H1 (cell line): Measurements from ENCODE around the gene SGCD. TPM values are rescaled to one million over a fixed set of nuclear protein-coding genes. Genes with fewer than 3 reads are reported as not detected.

Source experiments
- CTCF ChIA-PET: fragments of 300-600 bp; sonication (Branson Sonifier 250); formaldehyde crosslinking; loops from one replicate; lab custom pipeline; 2021; ENCODE audit not compliant: partially characterized antibody; lab: Charles Lee
- POLR2A ChIA-PET: fragments of 300-600 bp; sonication (Branson Sonifier 250); formaldehyde crosslinking; loops from one replicate; lab custom pipeline; 2021; ENCODE audit warnings: inconsistent platforms; ENCODE audit not compliant: partially characterized antibody; lab: Charles Lee
- DNase-seq, 2 experiments: peaks; one replicate each; pipeline versions ENCODE4 v3.0.0 to v3.0.0-alpha.2; 2010 to 2022; ENCODE audit warnings: low spot score in 2 of 2, low read depth in 1 of 2, mixed read lengths in 1 of 2
- FAIRE-seq: peaks from 2 replicates; lab custom pipeline; 2011; peaks lifted over from hg19 to GRCh38; lab: Jason Lieb, UNC
- H2AFZ ChIP-seq: 2 replicates; pipeline ENCODE4 v1.8.1; 2012; ENCODE audit warnings: low read length, inconsistent platforms
- H2AK5ac ChIP-seq: 2 replicates; pipeline ENCODE4 v1.6.1; 2013; ENCODE audit warnings: low read depth, low read length
- H2BK120ac ChIP-seq: replicated peaks from 2 replicates; pipeline ENCODE3; 2013; ENCODE audit warnings: low read depth, low read length, inconsistent platforms
- H2BK12ac ChIP-seq: 2 replicates; pipeline ENCODE4 v1.6.1; 2013; ENCODE audit warnings: low read depth, low read length
- H2BK15ac ChIP-seq: 2 replicates; pipeline ENCODE4 v1.6.1; 2013; ENCODE audit warnings: low read length
- H2BK20ac ChIP-seq: 2 replicates; pipeline ENCODE4 v1.6.1; 2013; ENCODE audit warnings: low read length
- H2BK5ac ChIP-seq: 2 replicates; pipeline ENCODE4 v1.6.1; 2013; ENCODE audit warnings: low read depth, low read length
- H3K14ac ChIP-seq: 2 replicates; pipeline ENCODE4 v1.6.1; 2013; ENCODE audit warnings: inconsistent platforms; ENCODE audit not compliant: insufficient read length
- H3K18ac ChIP-seq: 2 replicates; pipeline ENCODE4 v1.6.1; 2013; ENCODE audit warnings: low read length; ENCODE audit errors: extremely low read depth
- H3K23ac ChIP-seq: 2 replicates; pipeline ENCODE4 v1.6.1; 2013; ENCODE audit warnings: inconsistent platforms; ENCODE audit not compliant: insufficient read length
- H3K23me2 ChIP-seq: 2 replicates; pipeline ENCODE4 v1.6.1; 2013; ENCODE audit warnings: low read depth, low read length
- H3K27ac ChIP-seq: 2 replicates; pipeline ENCODE4 v1.6.1; 2011; ENCODE audit warnings: low read depth, low read length, inconsistent platforms
- H3K27me3 ChIP-seq, 4 experiments: replicated peaks in 1 of 4; 1 replicate in 1 of 4; 2 replicates in 3 of 4; pipeline versions ENCODE4 v1.6.1 to v1.8.1; 2011 to 2013; ENCODE audit warnings: low read length in 3 of 4, mild to moderate bottlenecking in 3 of 4, inconsistent platforms in 2 of 4, mixed read lengths in 2 of 4, moderate library complexity in 1 of 4; ENCODE audit not compliant: control insufficient read depth in 3 of 4, insufficient read depth in 3 of 4; ENCODE audit errors: extremely low read depth in 1 of 4
- H3K36me3 ChIP-seq, 4 experiments: 2 replicates each; pipeline versions ENCODE4 v1.6.1 to v1.8.1; 2011 to 2013; ENCODE audit warnings: mild to moderate bottlenecking in 4 of 4, low read length in 3 of 4, moderate library complexity in 2 of 4, control low read depth in 1 of 4, inconsistent platforms in 1 of 4; ENCODE audit not compliant: insufficient read depth in 4 of 4, control insufficient read depth in 2 of 4
- H3K4ac ChIP-seq: replicated peaks from 2 replicates; pipeline ENCODE3; 2013; ENCODE audit warnings: low read length, low read depth, mixed read lengths, inconsistent platforms; ENCODE audit not compliant: insufficient read length
- H3K4me1 ChIP-seq, 4 experiments: replicated peaks in 1 of 4; 1 replicate in 1 of 4; 2 replicates in 3 of 4; pipeline versions ENCODE4 v1.6.1 to v1.8.1; 2011 to 2013; ENCODE audit warnings: low read length in 3 of 4, inconsistent platforms in 2 of 4, mixed read lengths in 1 of 4; ENCODE audit not compliant: insufficient read depth in 4 of 4, control insufficient read depth in 3 of 4
- H3K4me2 ChIP-seq, 2 experiments: 2 replicates each; pipeline versions ENCODE4 v1.6.1 to v1.8.1; 2011 to 2013; ENCODE audit warnings: low read depth in 2 of 2, low read length in 2 of 2, control low read depth in 1 of 2, inconsistent platforms in 1 of 2, mild to moderate bottlenecking in 1 of 2; ENCODE audit not compliant: insufficient read depth in 1 of 2
- H3K4me3 ChIP-seq, 4 experiments: fragments of 200-600, 300-600 bp in 1 of 4; sonication (generic), shearing (Covaris generic), sonication (Bioruptor Twin) in 1 of 4; 2 replicates each; pipeline versions ENCODE4 v1.5.1 to v1.8.1; 2011 to 2016; ENCODE audit warnings: low read length in 4 of 4, low read depth in 3 of 4, control low read depth in 2 of 4, inconsistent platforms in 2 of 4, mild to moderate bottlenecking in 2 of 4, mixed read lengths in 1 of 4, moderate library complexity in 1 of 4; ENCODE audit not compliant: insufficient read depth in 2 of 4; ENCODE audit errors: extremely low read depth in 1 of 4
- H3K56ac ChIP-seq: replicated peaks from 2 replicates; pipeline ENCODE3; 2013; ENCODE audit warnings: low read depth, mild to moderate bottlenecking, mixed read lengths, low read length, inconsistent platforms; ENCODE audit not compliant: insufficient read length
- H3K79me1 ChIP-seq: 2 replicates; pipeline ENCODE4 v1.6.1; 2013; ENCODE audit warnings: low read depth, low read length, control low read depth
- H3K79me2 ChIP-seq, 2 experiments: 2 replicates each; pipeline versions ENCODE4 v1.6.1 to v1.8.1; 2012 to 2013; ENCODE audit warnings: low read length in 2 of 2, mild to moderate bottlenecking in 2 of 2, inconsistent platforms in 1 of 2; ENCODE audit not compliant: insufficient read depth in 2 of 2, control insufficient read depth in 1 of 2
- H3K9ac ChIP-seq, 4 experiments: replicated peaks in 1 of 4; 1 replicate in 1 of 4; 2 replicates in 3 of 4; pipeline versions ENCODE4 v1.6.1 to v1.8.1; 2011 to 2013; ENCODE audit warnings: low read depth in 3 of 4, low read length in 3 of 4, control low read depth in 2 of 4, mild to moderate bottlenecking in 2 of 4, moderate library complexity in 2 of 4, inconsistent platforms in 1 of 4; ENCODE audit errors: extremely low read depth in 1 of 4
- H3K9me3 ChIP-seq, 2 experiments: 2 replicates each; pipeline versions ENCODE4 v1.6.1 to v1.8.1; 2012 to 2013; ENCODE audit warnings: mild to moderate bottlenecking in 2 of 2, moderate library complexity in 2 of 2, control low read depth in 1 of 2, inconsistent platforms in 1 of 2, low read depth in 1 of 2, low read length in 1 of 2, mixed read lengths in 1 of 2; ENCODE audit not compliant: insufficient read depth in 2 of 2
- H4K20me1 ChIP-seq, 2 experiments: replicated peaks in 1 of 2; 2 replicates each; pipeline versions ENCODE3 to v1.8.1; 2011 to 2013; ENCODE audit warnings: inconsistent platforms in 2 of 2, low read length in 2 of 2, mild to moderate bottlenecking in 1 of 2; ENCODE audit not compliant: insufficient read depth in 2 of 2, control insufficient read depth in 1 of 2
- H4K5ac ChIP-seq: 2 replicates; pipeline ENCODE4 v1.6.1; 2013; ENCODE audit warnings: low read length, low read depth, mixed read lengths, inconsistent platforms; ENCODE audit not compliant: insufficient read length
- H4K8ac ChIP-seq: 2 replicates; pipeline ENCODE4 v1.8.0; 2013; ENCODE audit warnings: mild to moderate bottlenecking, moderate library complexity, low read length, inconsistent platforms; ENCODE audit not compliant: insufficient read depth; ENCODE audit errors: extremely low read depth
- H4K91ac ChIP-seq: replicated peaks from 2 replicates; pipeline ENCODE3; 2013; ENCODE audit warnings: low read length, mixed read lengths, inconsistent platforms; ENCODE audit not compliant: insufficient read length
- CTCF ChIP-seq, 3 experiments: IDR thresholded peaks; 1 replicate in 2 of 3; 2 replicates in 1 of 3; pipeline versions ENCODE4 v1.5.1 to v1.6.1; 2011; ENCODE audit warnings: low read length in 3 of 3, mild to moderate bottlenecking in 3 of 3, inconsistent platforms in 2 of 3, low read depth in 1 of 3, moderate library complexity in 1 of 3; ENCODE audit not compliant: insufficient read depth in 1 of 3; ENCODE audit errors: control extremely low read depth in 1 of 3
- RNF2 ChIP-seq: fragments of 200-900, 300-1000 bp; sonication (generic); IDR thresholded peaks from 2 replicates; pipeline ENCODE4 v1.7.1; 2016; ENCODE audit warnings: borderline replicate concordance, low read depth, mild to moderate bottlenecking, antibody characterized with exemption, low read length; ENCODE audit not compliant: poor library complexity, severe bottlenecking; ENCODE audit errors: missing control alignments
- SAP30 ChIP-seq: fragments of 300-600 bp; sonication (generic); IDR thresholded peaks from 2 replicates; pipeline ENCODE4 v1.7.1; 2012; ENCODE audit warnings: low read length, moderate library complexity, mild to moderate bottlenecking, inconsistent platforms; ENCODE audit not compliant: insufficient read depth, insufficient replicate concordance
- USF2 ChIP-seq: IDR thresholded peaks from 2 replicates; pipeline ENCODE4 v1.6.1; 2011; ENCODE audit warnings: low read length, improper control_type of control experiment
- WGBS, 2 experiments: shearing (Covaris generic) in 1 of 2; methylation state at CpG; one replicate each; pipeline versions ENCODE4 v1.1.6 to v1.1.7; 2013 to 2015; ENCODE audit warnings: low lambda C conversion rate in 2 of 2, mixed read lengths in 2 of 2, inconsistent platforms in 1 of 2, low coverage in 1 of 2, missing lambda C conversion rate in 1 of 2; ENCODE audit not compliant: insufficient replicate concordance in 2 of 2, insufficient coverage in 1 of 2, insufficient read length in 1 of 2; ENCODE audit errors: extremely low coverage in 1 of 2, missing lambda C conversion rate in 1 of 2; 5-methylcytosine and 5-hydroxymethylcytosine counted together
- polyA plus RNA-seq, 7 experiments: library from polyadenylated mRNA; depleted of rRNA in 3 of 7; stranded (reverse) in 5 of 7; unstranded in 2 of 7; fragments of >200 nt in 5 of 7; fragments of 200-250 nt in 2 of 7; gene quantifications; 1 replicate in 5 of 7; 2 replicates in 1 of 7; 4 replicates in 1 of 7; pipeline versions ENCODE4 v1.2.1 to v1.2.3, GENCODE V29; 2011 to 2013; ENCODE audit warnings: missing spikeins in 2 of 7, mixed read lengths in 2 of 7
- total RNA-seq: library from RNA; stranded (reverse); fragmentation: NEBNext Ultra II Directional; extraction: Animal tissue kit (Norgen Biotek cat#: 25700); gene quantifications from 2 replicates; pipeline ENCODE4 v1.2.1, GENCODE V29; 2021

Gene SGCD
- total and polyA plus RNA-seq, 2 of the 8 experiments (the other 6 are each of a cell fraction or from before 2014, with no cell fraction given), result 0.04 to 0.08 TPM

- Histone ChIP-seq H3K18ac (no peak overlapping the region), H3K27me3 (no peaks in the 10 kb centered on the region), H2BK120ac (no peak overlapping the region), H3K4me2 (no peak overlapping the region), H3K23ac (no peak overlapping the region), H3K79me2 (no peaks in the 10 kb centered on the region), H3K4me3 (no peak overlapping the region), H2BK20ac (no peak overlapping the region), H3K14ac (no peak overlapping the region), H3K79me1 (no peaks in the 10 kb centered on the region), H4K8ac (no peak overlapping the region), H3K9me3 (no peaks in the 10 kb centered on the region), H3K27ac (no peak overlapping the region), H3K36me3 (no peaks in the 10 kb centered on the region), H2AFZ (no peak overlapping the region), H2BK15ac (no peak overlapping the region), H4K20me1 (no peaks in the 10 kb centered on the region), H2AK5ac (no peak overlapping the region), H4K5ac (no peak overlapping the region), H3K23me2 (no peaks in the 10 kb centered on the region), H3K9ac (no peak overlapping the region), H3K56ac (no peak overlapping the region), H2BK5ac (no peak overlapping the region), H4K91ac (no peak overlapping the region), H3K4ac (no peak overlapping the region), H2BK12ac (no peak overlapping the region), H3K4me1 (no peaks in the 10 kb centered on the region)
- ChIA-PET CTCF (interaction anchor here (0.6 to 1.8 kb wide), 3 partner anchors 9 to 800 kb away, joined by 3 to 5 read pairs (median 4); no protein-coding TSS in a partner anchor), POLR2A (no interaction called here)
- 44% methylated on average over 2 of the region's 2 CpGs; no CpG with 5 or more reads in 1 of the 2 experiments for whole genome bisulfite sequencing, 2 experiments
- FAIRE-seq (no peak), DNase-seq (no peak)
- no peak for TF ChIP-seq RNF2
- no peak for TF ChIP-seq USF2
- TF ChIP-seq SAP30, result no peak
- TF ChIP-seq CTCF (IDR thresholded peaks at IDR 0.05; ENCODE audit: control extremely low read depth in 1 of 3, insufficient read depth in 1 of 3, low read depth in 1 of 3, low read length in 3 of 3), result no peak
Observed at GRCh38 chr5:156332245-156332644, 5.3 kb downstream of the SGCD start.
